Stimulated activated CD4-positive, alpha-beta T cell treated with anti-CD3 and anti-CD28 coated beads, Interleukin-12 subunit alpha, Interleukin-12 subunit beta, amount 100 ng/mL, for 24 hours (primary cell): ENCODE results near the gene SRSF9.
"Not testable (repeated sequence)": the region's sequence is repeated elsewhere in the genome, so short reads cannot be mapped to it uniquely, and the experiment has no call there.

ENCODE experiments used
- DNase-seq, 2 experiments: peaks; one replicate each; pipeline ENCODE4 v3.0.0-alpha.2; 2020; ENCODE audit warnings: low read depth in 2 of 2

The SRSF9 gene

GRCh38 chr12:120452524-120452923 is 17.0 kb downstream of the SRSF9 start:
- DNase-seq, result not testable (repeated sequence)

GRCh38 chr12:120447992-120448391 is 21.6 kb downstream of the SRSF9 start:
- DNase-seq, result no peak

DNA sequence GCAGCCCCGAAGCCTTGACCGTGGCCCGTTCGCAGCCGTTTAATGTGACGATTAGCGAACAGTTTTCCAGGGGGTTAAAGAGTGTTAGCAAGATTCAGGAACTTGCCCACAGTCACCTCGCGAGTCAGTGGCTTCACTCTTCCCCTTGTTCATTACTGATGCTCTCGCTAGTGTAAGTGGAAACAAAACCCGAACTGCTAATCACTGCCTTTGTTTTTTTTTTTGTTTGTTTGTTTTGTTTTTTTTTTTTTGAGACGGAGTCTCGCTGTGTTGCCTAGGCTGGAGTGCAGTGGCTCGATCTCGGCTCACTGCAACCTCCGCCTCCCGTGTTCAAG is 22.7 kb downstream of the SRSF9 start:
- DNase-seq, result not testable (repeated sequence)

- peak; percentile 86 for DNase-seq
Measured at GRCh38 chr12:120445911-120446843, 23.4 kb downstream of the SRSF9 start, which contains the start of the genes GATC and TRIAP1. GATC (plus strand) TSS chr12:120446444; CDS start chr12:120446481, 37 bp downstream. TRIAP1 (minus strand) TSS chr12:120446384; CDS start chr12:120446372, 12 bp downstream.

GRCh38 chr12:120444676-120445075 is 24.9 kb downstream of the SRSF9 start:
- no peak for DNase-seq

DNA sequence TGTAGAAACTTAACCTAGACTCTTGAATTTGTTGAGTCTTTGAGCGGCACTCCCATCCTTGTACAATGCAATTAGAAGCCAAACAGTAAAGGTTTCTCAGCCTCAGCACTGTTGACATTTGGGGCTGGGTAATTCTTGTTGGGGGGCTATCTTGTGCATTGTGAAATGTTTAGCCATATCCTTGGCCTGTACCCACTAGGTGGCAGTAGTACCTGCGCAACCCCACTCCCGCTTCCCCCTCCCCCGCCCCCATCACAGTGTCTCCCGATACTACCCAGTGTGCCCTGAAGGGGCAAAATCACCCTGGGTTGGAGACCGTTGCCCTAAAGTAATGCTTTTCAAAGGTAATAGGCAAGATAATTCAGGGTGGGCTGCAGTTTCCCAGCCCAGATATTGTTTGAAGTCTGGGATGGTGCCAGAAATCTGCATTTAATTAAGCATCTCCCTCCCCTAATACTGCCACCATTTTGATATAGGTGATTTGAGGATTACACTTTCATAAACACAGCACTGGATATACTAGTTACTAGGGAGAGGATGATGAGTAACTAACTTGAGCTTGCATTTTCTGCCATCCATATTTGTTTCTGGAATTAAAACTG is 29.8 kb downstream of the SRSF9 start:
- peak; percentile 38 to 65 for DNase-seq

DNA sequence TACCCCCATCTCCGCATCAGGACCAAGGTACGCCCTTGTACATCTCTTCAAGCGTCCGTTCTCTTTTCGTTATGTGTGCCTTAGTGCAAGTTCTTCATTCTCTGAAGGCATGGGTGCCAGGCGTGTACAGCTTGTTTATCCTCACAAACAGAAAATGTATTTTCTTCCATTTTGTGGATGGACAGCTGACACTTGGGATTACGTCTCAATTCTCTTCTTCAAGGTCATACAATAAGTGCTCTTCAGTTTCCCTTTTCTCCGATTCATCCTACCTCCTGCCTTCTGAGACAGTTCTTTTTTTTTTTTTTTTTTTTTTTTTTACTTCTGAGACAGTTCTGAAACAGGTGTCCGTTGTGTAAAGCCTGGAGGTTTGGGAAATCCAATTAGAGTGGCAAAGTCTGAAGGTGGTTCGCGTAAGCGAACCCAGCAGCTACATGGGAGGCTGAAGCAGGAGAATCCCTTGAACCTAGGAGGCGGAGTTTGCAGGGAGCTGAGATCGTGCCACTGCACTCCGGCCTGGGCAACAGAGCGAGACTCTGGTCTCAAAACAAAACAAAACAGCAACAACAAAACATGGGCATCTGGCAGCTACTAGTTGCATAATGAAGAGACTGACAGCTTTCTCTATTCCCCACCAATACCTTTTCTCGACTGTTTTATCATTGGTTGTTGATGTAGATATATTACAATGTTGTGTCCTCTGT is 30.9 kb downstream of the SRSF9 start:
- DNase-seq, result no peak

DNA sequence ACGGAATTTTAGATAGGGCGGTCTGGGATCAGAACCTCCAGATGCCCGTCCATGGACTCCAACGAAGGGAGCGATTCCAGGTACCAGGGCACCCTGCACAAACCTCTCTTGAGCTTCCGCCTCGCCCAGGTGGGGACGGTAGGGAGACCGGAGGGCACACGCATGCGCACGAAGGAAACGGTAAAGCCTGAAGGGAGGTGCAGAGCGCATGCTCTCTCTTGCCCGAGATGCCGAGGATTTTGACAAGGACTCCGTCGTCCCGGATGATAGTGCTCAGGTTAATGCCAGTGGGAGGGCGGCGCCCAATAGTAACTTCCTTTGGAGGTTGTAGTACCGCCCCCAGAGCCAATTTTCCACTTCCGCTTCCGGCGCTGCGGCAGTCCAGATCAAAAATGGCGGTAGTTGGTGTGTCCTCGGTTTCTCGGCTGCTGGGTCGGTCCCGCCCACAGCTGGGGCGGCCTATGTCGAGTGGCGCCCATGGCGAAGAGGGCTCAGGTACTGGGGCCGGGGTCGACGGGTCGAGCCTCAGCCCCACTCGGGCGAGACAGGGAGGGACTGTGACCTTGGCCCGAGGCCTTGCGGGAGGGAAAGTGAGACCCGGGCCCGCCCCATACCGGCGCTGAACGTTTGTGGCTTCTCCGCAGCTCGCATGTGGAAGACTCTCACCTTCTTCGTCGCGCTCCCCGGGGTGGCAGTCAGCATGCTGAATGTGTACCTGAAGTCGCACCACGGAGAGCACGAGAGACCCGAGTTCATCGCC is 31.6 kb downstream of the SRSF9 start, which contains the start of gene COX6A1:
TSS of gene COX6A1 (plus strand) at position 379 of the 760 bp plus-strand sequence. CDS start at position 393, 14 bp downstream.
- peak; percentile 95 to 97 for DNase-seq

- DNase-seq, result no peak
Measured at GRCh38 chr12:120432772-120433525, 36.6 kb downstream of the SRSF9 start.

DNA sequence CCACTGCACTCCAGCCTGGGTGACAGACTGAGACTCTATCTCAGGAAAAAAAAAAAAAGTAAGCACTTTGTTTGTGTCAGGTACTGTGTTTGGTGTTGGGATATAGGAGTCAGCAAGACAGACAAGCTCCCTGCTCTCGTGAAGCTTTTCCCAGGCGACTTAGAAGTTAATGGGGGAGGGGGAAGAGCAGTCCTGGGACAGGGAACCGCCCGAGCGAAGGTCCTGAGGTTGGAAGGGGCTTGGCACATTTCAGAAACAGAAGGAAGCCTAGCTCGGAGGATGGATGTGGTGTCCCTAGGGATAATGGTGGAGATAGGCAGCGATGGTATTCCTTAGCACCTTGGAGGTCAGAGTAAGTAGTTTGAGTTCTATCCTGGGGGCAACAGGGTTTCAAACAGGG is 40.2 kb downstream of the SRSF9 start:
- no peak for DNase-seq

- DNase-seq, result no peak
Measured at GRCh38 chr12:120428597-120429229, 40.8 kb downstream of the SRSF9 start.

DNA sequence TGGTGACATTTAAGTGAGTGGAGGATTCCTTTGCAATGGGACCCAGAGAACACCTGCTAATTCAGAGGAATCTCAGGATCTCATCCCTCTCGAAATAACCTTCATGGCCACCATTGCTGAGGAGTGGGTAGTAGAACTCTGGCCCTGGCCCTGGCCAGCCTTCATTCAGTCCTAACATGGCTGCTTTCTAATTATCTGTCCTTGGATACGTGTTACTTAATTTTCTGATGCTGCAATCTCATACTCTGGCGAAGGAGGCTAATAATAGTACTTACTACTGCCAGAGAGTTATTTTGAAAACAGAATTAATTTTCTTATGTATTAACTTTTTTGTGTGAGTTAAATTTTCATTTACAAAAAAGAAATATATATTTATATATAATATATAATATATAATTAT is 43.8 kb downstream of the SRSF9 start:
- DNase-seq, result no peak

DNA sequence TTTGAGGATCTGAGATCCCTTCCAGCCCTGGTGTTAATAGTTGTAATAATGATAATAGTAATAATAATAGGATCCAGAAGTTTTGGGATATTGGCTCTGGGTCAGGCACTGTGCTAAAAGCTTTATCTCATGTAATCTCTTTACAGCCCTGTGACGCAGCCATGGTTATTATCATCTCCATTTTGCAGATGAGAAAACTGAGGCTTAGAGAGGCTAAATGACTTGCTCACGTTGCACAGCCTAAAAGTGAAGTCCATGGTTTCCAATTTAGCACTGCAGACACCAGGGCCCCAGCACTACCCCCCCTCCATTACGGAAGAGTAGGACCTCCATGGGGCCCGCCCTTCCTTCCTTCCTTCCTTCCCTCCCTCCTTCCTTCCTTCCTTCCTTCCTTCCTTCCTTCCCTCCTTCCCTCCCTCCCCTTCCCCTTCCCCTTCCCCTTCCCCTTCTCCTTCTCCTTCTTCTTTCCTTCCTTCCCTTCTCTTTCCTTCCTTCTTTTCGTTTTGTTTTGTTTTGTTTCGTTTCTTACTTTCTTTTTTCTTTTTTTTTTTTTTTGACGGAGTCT is 46.6 kb downstream of the SRSF9 start:
- DNase-seq, result no peak

DNA sequence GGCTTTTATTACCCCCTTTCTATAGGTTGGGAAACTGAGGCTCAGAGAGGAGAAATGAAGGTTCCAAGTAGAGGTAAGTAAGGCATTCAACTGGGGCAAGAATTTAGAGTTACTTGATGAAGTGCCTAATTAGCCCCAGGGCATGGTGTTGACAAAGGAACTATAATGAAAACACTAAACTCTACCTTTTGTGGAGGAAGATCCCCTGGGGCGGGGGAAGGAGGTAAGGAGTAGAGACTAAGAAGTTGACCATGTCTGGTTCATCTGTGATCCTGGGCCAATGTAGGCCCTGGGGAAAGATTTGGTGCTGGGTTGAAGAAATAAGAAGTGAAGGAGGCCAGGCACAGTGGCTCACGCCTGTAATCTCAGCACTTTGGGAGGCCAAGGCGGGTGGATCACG is 47.8 kb downstream of the SRSF9 start:
- DNase-seq, result no peak

DNA sequence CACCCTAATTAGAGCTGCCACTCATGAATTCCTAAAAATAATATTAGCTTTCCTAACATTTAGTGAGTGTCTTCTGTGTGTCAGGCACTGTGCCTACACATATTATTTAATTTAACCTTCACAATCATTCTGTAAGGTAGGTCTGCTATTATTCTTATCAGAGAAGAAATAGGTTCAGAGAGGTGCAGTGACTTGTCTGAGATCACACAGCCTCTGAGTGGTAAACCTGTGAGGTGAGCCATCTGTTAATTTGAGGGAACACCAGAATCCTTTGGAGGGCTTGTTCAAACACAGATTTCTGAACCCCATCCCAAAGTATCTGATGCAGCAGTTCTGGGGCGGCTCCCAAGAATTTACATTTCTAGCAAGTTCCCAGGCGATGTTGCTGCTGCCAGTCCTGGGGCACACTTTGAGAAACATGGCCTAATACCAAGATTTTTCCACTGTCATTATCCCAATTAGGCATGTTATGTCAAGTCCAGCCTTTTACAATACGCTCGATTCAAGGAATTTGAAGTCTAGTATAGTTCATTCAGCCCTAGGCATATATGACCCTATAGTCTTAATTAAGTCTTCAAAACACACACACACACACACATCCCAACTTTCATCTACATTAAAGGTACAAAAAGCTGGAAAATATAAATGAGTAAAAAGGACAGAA is 51.5 kb downstream of the SRSF9 start:
- DNase-seq, result no peak

DNA sequence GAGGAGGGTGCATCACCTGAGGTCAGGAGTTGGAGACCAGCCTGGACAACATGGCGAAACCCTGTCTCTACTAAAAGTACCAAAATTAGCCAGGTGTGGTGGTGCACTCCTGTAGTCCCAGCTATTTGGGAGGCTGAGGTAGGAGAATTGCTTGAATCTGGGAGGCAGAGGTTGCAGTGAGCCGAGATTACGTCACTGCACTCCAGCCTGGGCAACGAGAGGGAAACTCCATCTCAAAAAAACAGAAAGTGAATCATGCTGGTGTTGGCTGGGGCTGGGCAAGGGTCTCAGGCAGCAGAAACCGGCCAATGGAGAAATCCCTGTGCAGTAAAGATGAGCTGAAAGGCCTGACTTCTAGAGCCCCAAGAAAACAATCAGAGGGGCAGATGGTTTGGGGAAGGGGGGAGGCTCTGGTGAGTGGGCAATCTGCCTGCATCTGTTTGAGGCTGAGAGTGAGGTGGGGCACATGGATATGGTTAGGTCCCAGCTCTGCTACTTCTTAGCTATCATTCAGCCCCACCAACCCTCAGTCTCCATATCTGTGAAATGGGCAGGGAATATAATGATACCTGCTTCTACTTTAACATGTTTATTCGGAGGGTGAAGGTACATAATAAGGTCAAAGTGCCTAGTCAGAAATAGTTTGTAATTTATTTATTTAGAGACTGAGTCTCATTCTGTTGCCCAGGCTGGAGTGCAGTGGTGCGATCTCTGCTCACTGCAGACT is 52.9 kb downstream of the SRSF9 start:
- no peak for DNase-seq

GRCh38 chr12:120413901-120414695 is 55.5 kb downstream of the SRSF9 start:
- no peak for DNase-seq

- no peak for DNase-seq
Measured at GRCh38 chr12:120412421-120412820, 57.1 kb downstream of the SRSF9 start.
